Endometrial microvascular endothelial cells (primary cell): Measurements from ENCODE around the gene RELA. TPM values are rescaled to one million over a fixed set of nuclear protein-coding genes. Genes with fewer than 3 reads are reported as not detected.
"Not testable (repeated sequence)": the region's sequence is repeated elsewhere in the genome, so short reads cannot be mapped to it uniquely, and the experiment has no call there.

Source experiments
- in situ Hi-C: cut with HindIII; loops from 2 replicates; pipeline ENCODE4 v1.10.0; 2017; ENCODE audit warnings: low sequenced_read_pairs, low pct_unique_long_range_greater_than_20kb; ENCODE audit errors: inconsistent ontology term
- total RNA-seq: library from RNA; depleted of rRNA; stranded (reverse); fragments of >200 nt; gene quantifications from one replicate; pipeline ENCODE4 v1.2.3, GENCODE V29; 2015; ENCODE audit errors: inconsistent ontology term

The RELA gene
- total RNA-seq, 1 donor from 2014 or later, result 69.7 TPM

GRCh38 chr11:65680192-65680743 is 17.6 kb upstream of the RELA start:
- in situ Hi-C loops, result no loop called here

GRCh38 chr11:65672982-65673381 is 10.3 kb upstream of the RELA start:
- in situ Hi-C loops, result no loop called here

- in situ Hi-C loops, result no loop called here
Observed at GRCh38 chr11:65672180-65672860, 9.6 kb upstream of the RELA start.

GRCh38 chr11:65663639-65664200 is 1.0 kb upstream of the RELA start:
- in situ Hi-C loops, result no loop called here

GRCh38 chr11:65662247-65662798 is 393 bp downstream of the RELA start:
- in situ Hi-C loops, result no loop called here

- in situ Hi-C loops, result no loop called here
Observed at GRCh38 chr11:65661599-65662246, 993 bp downstream of the RELA start.

DNA sequence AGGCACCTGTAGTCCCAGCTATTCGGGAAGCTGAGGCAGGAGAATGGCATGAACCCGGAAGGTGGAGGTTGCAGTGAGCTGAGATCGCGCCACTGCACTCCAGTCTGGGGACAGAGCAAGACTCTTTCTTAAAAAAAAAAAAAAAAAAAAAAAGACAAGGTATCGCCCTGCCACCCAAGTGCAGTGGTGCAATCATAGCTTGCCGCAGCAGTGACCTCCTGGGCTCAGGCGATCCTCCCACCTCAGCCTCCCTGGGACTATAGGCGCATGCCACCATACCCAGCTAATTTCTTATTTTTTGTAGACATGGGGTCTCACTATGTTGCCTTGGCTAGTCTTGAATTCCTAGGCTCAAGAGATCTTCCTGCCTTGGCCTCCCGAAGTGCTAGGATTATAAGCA is 1.8 kb downstream of the RELA start:
- in situ Hi-C loops, result not testable (repeated sequence)

DNA sequence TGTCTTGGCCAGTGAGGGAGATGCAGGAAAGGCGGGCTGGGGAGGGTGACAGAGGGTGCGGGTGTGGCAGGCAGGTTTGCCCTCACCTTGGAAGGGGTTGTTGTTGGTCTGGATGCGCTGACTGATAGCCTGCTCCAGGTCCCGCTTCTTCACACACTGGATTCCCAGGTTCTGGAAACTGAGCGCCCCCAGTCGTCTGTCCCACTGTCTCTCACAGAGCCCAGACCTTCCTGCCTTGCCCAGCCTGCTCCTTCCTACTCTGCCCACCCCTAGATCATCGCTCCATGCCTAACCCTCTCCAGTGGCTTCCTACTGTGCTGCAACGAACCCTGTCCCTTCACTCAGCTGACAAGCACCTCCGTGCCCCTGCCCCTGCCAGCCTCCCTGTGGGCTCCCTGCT is 2.7 kb downstream of the RELA start:
- in situ Hi-C loops, result no loop called here

- in situ Hi-C loops, result no loop called here
Observed at GRCh38 chr11:65658174-65659021, 4.3 kb downstream of the RELA start.

- in situ Hi-C loops, result no loop called here
Observed at GRCh38 chr11:65657426-65657825, 5.3 kb downstream of the RELA start.

GRCh38 chr11:65655570-65656332 is 7.0 kb downstream of the RELA start:
- in situ Hi-C loops, result no loop called here

DNA sequence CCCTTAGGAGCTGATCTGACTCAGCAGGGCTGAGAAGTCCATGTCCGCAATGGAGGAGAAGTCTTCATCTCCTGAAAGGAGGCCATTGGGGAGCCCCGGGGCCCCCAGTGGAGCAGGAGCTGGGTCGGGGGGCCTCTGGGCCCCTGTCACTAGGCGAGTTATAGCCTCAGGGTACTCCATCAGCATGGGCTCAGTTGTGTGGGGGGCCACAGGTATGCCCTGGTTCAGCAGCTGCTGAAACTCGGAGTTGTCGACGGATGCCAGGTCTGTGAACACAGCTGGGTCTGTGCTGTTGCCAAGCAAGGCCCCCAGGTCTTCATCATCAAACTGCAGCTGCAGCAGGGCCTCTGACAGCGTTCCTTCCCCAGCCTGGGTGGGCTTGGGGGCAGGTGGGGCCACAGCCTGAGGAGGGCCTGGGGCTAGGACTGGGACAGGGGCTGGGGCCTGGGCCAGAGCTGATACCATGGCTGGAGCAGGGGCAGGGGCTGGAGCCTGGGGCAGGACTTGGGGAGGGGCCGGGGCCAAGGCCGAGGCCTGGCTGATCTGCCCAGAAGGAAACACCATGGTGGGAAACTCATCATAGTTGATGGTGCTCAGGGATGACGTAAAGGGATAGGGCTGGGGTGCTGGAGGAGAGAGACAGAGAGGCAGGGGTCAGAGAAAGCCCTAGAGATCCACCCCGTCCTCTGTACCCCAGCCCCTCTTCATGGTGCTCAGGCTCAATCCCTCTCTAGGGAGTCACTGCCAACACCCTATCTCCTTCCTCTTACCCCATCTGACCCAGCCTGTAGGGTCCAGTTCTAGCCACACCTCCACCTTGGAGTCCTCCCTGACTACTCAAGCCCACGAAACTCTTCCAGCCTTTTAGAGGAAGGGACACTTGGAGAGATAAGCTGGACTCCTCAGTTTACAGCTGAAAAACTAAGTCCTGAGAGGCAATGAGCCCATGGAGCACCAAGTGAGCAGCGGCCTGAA is 8.1 kb downstream of the RELA start:
- in situ Hi-C loops, result no loop called here

DNA sequence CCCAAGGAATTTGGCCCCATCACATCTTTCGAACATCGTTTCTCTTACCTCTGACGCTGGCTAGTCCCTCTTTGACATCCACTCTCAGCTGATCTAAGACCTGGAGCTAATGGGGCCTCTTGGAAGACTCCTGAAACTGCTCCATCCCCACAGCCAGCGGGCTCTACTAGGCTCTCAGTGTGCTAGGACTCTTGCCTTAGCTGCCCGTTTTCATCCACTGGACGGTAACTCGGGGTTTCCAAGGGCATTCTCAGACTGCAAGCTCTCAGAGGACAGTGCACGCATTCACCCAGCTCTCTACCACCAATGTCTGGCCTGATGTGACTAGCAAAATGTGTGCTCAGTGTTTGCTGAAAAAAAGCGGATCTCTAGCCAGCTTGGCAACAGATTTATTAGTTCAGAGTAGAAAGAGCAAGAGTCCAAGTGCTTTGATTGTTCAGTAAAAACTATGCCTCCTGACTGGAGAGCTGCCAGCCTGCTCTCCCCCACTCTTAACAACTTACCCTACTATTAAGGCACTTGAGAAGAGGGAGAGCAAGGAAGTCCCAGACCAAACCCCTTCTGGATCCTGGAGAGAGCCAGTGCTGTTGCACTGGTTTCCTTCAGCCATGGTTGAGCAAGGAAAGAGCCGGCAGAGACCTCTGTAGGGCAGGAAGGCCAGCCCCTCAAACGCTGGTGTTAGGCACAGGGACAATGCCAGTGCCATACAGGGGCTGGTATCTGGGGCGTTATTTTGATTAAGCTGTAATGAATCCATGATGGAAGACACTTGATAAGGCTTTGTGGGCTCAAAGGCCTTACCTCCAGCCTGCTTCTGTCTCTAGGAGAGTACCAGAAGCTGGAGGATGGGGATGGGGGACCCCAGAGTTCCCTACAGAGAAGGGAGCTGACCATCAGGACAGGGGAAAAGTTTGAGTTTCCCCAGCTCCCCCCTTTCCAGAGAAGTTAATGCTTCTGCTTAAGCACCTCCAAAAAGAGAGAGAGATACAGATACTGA is 9.2 kb downstream of the RELA start:
- in situ Hi-C loops, result no loop called here

- in situ Hi-C loops, result no loop called here
Observed at GRCh38 chr11:65652511-65653228, 10.0 kb downstream of the RELA start.
